GM12878 (cell line): ENCODE results near the gene GABBR2. TPM values are rescaled to one million over a fixed set of nuclear protein-coding genes. Genes with fewer than 3 reads are reported as not detected.

ENCODE experiments used
- ATAC-seq: fragments of 200-7000 bp; cut with Tn5 transposase; 3 replicates; pipeline ENCODE4 v1.9.1; 2020; ENCODE audit warnings: mild to moderate bottlenecking, moderate library complexity
- BruUV-seq: library from RNA; stranded (reverse); fragments of 400-500 nt; replicated peaks from 2 replicates; lab custom pipeline; 2021; lab: Mats Ljungman, UMichigan
- CTCF ChIA-PET: fragments of 300-600 bp; sonication (Branson Sonifier 250); formaldehyde crosslinking; extraction: SDS; loops from one replicate; lab custom pipeline; 2021; ENCODE audit warnings: inconsistent platforms; lab: Yijun Ruan, JAX
- POLR2A ChIA-PET: fragments of 350-600 bp; formaldehyde crosslinking; extraction: SDS; loops from one replicate; lab custom pipeline; 2021; ENCODE audit warnings: inconsistent platforms; lab: Charles Lee
- RAD21 ChIA-PET: fragments of 300-600 bp; sonication (Branson Sonifier 250); formaldehyde crosslinking; loops from one replicate; lab custom pipeline; 2023; ENCODE audit warnings: antibody characterized with exemption; ENCODE audit not compliant: unreplicated experiment; lab: Charles Lee
- SMC1A ChIA-PET: fragments of 300-600 bp; sonication (Branson Sonifier 250); formaldehyde crosslinking; loops from one replicate; lab custom pipeline; 2023; ENCODE audit not compliant: unreplicated experiment, uncharacterized antibody; lab: Charles Lee
- DNase-seq: peaks from one replicate; pipeline ENCODE4 v3.0.0-alpha.2; 2011; ENCODE audit warnings: low read depth, low spot score
- FAIRE-seq: peaks from 3 replicates; lab custom pipeline; 2011; peaks lifted over from hg19 to GRCh38; lab: Jason Lieb, UNC
- H2AFZ ChIP-seq: 2 replicates; pipeline ENCODE4 v1.6.0; 2011; ENCODE audit warnings: low read depth, low read length, control low read depth; ENCODE audit not compliant: control insufficient read depth
- H3K27ac ChIP-seq: 2 replicates; pipeline ENCODE4 v1.5.1; 2011; ENCODE audit warnings: control low read depth; ENCODE audit not compliant: control insufficient read depth, insufficient read depth
- H3K27me3 ChIP-seq, 2 experiments: replicated peaks in 1 of 2; 2 replicates each; pipeline versions ENCODE4 v1.6.0 to v1.6.1; 2011; ENCODE audit warnings: low read length in 1 of 2; ENCODE audit not compliant: control insufficient read depth in 2 of 2, insufficient read depth in 2 of 2
- H3K36me3 ChIP-seq, 2 experiments: 2 replicates each; pipeline ENCODE4 v1.5.1; 2011; ENCODE audit warnings: low read length in 1 of 2; ENCODE audit not compliant: control insufficient read depth in 2 of 2, insufficient read depth in 2 of 2
- H3K4me1 ChIP-seq: 2 replicates; pipeline ENCODE4 v1.6.1; 2011; ENCODE audit warnings: mild to moderate bottlenecking, low read length, moderate library complexity, mixed read lengths; ENCODE audit not compliant: control insufficient read depth, insufficient read depth
- H3K4me2 ChIP-seq: 2 replicates; pipeline ENCODE4 v1.6.0; 2011; ENCODE audit warnings: control low read depth; ENCODE audit not compliant: control insufficient read depth, insufficient read depth
- H3K4me3 ChIP-seq: fragments of 200-600 bp; sonication (generic); 2 replicates; pipeline ENCODE4 v1.5.1; 2016
- H3K79me2 ChIP-seq: 2 replicates; pipeline ENCODE4 v1.6.0; 2011; ENCODE audit warnings: low read length; ENCODE audit not compliant: control insufficient read depth, insufficient read depth
- H3K9ac ChIP-seq: 2 replicates; pipeline ENCODE4 v1.8.0; 2011; ENCODE audit warnings: low read length, control low read depth, mixed read lengths; ENCODE audit not compliant: control insufficient read depth, insufficient read depth
- H3K9me3 ChIP-seq: replicated peaks from 3 replicates; pipeline ENCODE4 v1.5.1; 2011; ENCODE audit warnings: mild to moderate bottlenecking, low read length; ENCODE audit not compliant: control insufficient read depth, insufficient read depth
- H4K20me1 ChIP-seq: 2 replicates; pipeline ENCODE4 v1.6.0; 2011; ENCODE audit not compliant: control insufficient read depth, insufficient read depth
- BMI1 ChIP-seq: fragments of 450-650 bp; IDR thresholded peaks from 2 replicates; pipeline ENCODE4 v1.6.1; 2016; ENCODE audit warnings: mild to moderate bottlenecking, moderate library complexity, borderline replicate concordance
- CHD2 ChIP-seq: IDR thresholded peaks from 2 replicates; pipeline ENCODE4 v1.6.1; 2011; ENCODE audit warnings: low read depth, low read length, improper control_type of control experiment, borderline replicate concordance
- HDGF ChIP-seq: fragments of 450-650 bp; IDR thresholded peaks from 2 replicates; pipeline ENCODE4 v1.6.1; 2016; ENCODE audit warnings: antibody characterized with exemption
- MEF2A ChIP-seq: IDR thresholded peaks from 2 replicates; pipeline ENCODE4 v1.6.1; 2011; ENCODE audit warnings: low read depth, mild to moderate bottlenecking, low read length, moderate library complexity; ENCODE audit not compliant: insufficient read depth
- NRF1 ChIP-seq: conservative IDR thresholded peaks from 2 replicates; pipeline ENCODE4 v1.6.1; 2011; ENCODE audit warnings: mild to moderate bottlenecking, low read depth, low read length, improper control_type of control experiment
- PAX5 ChIP-seq: IDR thresholded peaks from 2 replicates; pipeline ENCODE4 v1.6.1; 2011; ENCODE audit warnings: low read depth, low read length, borderline replicate concordance
- ZNF622 ChIP-seq: fragments of 450-650 bp; IDR thresholded peaks from 2 replicates; pipeline ENCODE4 v1.6.1; 2017; ENCODE audit warnings: mild to moderate bottlenecking, inconsistent platforms
- WGBS: methylation state at CpG from one replicate; pipeline ENCODE4 v1.1.6; 2016; ENCODE audit warnings: low lambda C conversion rate; ENCODE audit not compliant: insufficient replicate concordance, insufficient coverage; ENCODE audit errors: missing lambda C conversion rate; 5-methylcytosine and 5-hydroxymethylcytosine counted together
- in situ Hi-C: fragments of 300-500 bp; cut with MboI; formaldehyde crosslinking; loops from 9 replicates; pipeline ENCODE4 v1.14.3; 2018; ENCODE audit warnings: mixed read lengths
- intact Hi-C: fragments of 100-400 bp; cut with micrococcal nuclease; formaldehyde crosslinking; loops from one replicate; pipeline ENCODE4 v1.14.2; 2022; ENCODE audit not compliant: unreplicated experiment
- polyA plus RNA-seq, 11 experiments: library from polyadenylated mRNA; depleted of rRNA in 4 of 11; unstranded in 6 of 11; stranded (reverse) in 5 of 11; fragments of >200 nt; fragmentation: Nextera tagmentation in 4 of 11; fragmentation: Illumina TruSeq in 1 of 11; extraction: Ambion mirVana in 4 of 11; extraction: Trizol in 1 of 11; gene quantifications; 1 replicate in 1 of 11; 2 replicates in 10 of 11; pipeline versions ENCODE4 v1.2.1 to v1.2.3, GENCODE V29; 2011 to 2016; ENCODE audit warnings: inconsistent platforms in 2 of 11, missing spikeins in 2 of 11, low read depth in 1 of 11
- total RNA-seq, 4 experiments: library from RNA; depleted of rRNA in 3 of 4; stranded (reverse); fragments of >200 nt in 3 of 4; fragmentation: Illumina TruSeq in 1 of 4; extraction: Trizol in 1 of 4; gene quantifications; 2 replicates each; pipeline versions ENCODE4 v1.2.1 to v1.2.3, GENCODE V29; 2013 to 2021
- TF ChIP-seq, protein P1 (sequence below): fragments of 450-650 bp; IDR thresholded peaks from 2 replicates; pipeline ENCODE4 v1.6.1; 2018; ENCODE audit warnings: borderline replicate concordance, mild to moderate bottlenecking; ENCODE audit not compliant: partially characterized antibody

GABBR2 gene
- total and polyA plus RNA-seq, 10 of the 15 experiments (the other 5 are each of a cell fraction or from before 2014, with no cell fraction given): 0.02 to 2.2 (median 0.06) TPM; not detected in 2

DNA sequence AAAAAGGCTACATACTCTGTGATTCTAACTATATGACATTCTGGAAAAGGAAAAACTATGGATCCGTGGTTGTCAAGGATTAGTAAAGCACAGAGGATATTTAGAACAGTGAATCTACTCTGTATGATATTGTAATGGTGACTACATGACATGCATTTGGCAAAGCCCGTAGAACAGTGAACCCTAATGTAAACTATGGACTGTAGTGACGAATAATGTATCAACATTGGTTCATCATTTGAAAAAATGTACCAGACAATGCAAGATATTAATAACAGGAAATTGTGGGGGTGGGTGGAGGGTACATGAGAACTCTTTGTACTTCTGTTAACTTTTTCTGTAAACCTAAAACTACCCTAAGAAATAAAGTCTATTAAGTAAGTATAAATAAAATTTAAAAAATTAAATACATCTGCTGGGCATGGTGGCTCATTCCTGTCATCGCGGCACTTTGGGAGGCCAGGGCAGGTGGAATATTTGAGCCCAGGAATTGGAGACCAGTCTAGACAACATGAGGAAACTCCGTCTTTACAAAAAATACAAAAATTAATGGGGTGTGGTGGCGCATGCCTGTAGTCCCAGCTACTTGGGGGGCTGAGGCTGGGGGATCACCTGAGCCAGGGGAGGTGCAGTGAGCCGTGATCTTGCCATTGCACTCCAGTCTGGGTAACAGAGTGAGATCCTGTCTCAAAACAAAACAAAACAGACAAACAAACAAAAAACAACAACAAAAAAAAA lies 351.6 kb downstream of the GABBR2 start:
- H3K27ac ChIP-seq: no peak overlapping the region
- TF ChIP-seq PAX5 (no peak), BMI1 (no peak), CHD2 (no peak), NRF1 (no peak), MEF2A (no peak), HDGF (no peak), ZNF622 (no peak)
- TF ChIP-seq, protein P1, sequence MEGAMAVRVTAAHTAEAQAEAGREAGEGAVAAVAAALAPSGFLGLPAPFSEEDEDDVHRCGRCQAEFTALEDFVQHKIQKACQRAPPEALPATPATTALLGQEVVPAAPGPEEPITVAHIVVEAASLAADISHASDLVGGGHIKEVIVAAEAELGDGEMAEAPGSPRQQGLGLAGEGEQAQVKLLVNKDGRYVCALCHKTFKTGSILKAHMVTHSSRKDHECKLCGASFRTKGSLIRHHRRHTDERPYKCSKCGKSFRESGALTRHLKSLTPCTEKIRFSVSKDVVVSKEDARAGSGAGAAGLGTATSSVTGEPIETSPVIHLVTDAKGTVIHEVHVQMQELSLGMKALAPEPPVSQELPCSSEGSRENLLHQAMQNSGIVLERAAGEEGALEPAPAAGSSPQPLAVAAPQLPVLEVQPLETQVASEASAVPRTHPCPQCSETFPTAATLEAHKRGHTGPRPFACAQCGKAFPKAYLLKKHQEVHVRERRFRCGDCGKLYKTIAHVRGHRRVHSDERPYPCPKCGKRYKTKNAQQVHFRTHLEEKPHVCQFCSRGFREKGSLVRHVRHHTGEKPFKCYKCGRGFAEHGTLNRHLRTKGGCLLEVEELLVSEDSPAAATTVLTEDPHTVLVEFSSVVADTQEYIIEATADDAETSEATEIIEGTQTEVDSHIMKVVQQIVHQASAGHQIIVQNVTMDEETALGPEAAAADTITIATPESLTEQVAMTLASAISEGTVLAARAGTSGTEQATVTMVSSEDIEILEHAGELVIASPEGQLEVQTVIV: no peak
- intact Hi-C loops: no loop called here
- H3K36me3 ChIP-seq: no peaks in the 10 kb centered on the region
- no peak overlapping the region for H3K4me3 ChIP-seq
- SMC1A ChIA-PET: interaction anchor here (0.5 kb wide), 1 partner anchor 319 kb away, joined by 3 read pairs; no protein-coding TSS in a partner anchor
- in situ Hi-C loops: no loop called here
- no peaks in the 10 kb centered on the region for H4K20me1 ChIP-seq
- no peaks in the 10 kb centered on the region for H3K4me1 ChIP-seq
- 43% methylated on average over 8 of the region's 8 CpGs for WGBS
- no peaks in the 10 kb centered on the region for H3K79me2 ChIP-seq
- H2AFZ ChIP-seq: no peak overlapping the region
- CTCF ChIA-PET: no interaction called here
- FAIRE-seq (no peak), ATAC-seq (no peak), DNase-seq (no peak)
- no peaks in the 10 kb centered on the region for H3K9me3 ChIP-seq
- no TSS peak for BruUV-seq
- H3K27me3 ChIP-seq: peaks cover 0 to 2% of the 10 kb centered on the region in 2 experiments; a peak in 3 of 4 replicates
- H3K9ac ChIP-seq: no peak overlapping the region
- no peak overlapping the region for H3K4me2 ChIP-seq
- POLR2A ChIA-PET: no interaction called here
- RAD21 ChIA-PET: no interaction called here
